A549 treated with Hydrocortisone at 1 μM for 4 hours (cell line): Measurements from ENCODE around the gene HSF4. TPM values are rescaled to one million over a fixed set of nuclear protein-coding genes. Genes with fewer than 3 reads are reported as not detected.

ENCODE experiments used
- total RNA-seq: library from RNA; stranded (reverse); fragments of 200-300 nt; extraction: Qiagen RNA extraction; gene quantifications from 5 replicates; pipeline ENCODE4 v1.2.3, GENCODE V29; 2022

The HSF4 gene, protein sequence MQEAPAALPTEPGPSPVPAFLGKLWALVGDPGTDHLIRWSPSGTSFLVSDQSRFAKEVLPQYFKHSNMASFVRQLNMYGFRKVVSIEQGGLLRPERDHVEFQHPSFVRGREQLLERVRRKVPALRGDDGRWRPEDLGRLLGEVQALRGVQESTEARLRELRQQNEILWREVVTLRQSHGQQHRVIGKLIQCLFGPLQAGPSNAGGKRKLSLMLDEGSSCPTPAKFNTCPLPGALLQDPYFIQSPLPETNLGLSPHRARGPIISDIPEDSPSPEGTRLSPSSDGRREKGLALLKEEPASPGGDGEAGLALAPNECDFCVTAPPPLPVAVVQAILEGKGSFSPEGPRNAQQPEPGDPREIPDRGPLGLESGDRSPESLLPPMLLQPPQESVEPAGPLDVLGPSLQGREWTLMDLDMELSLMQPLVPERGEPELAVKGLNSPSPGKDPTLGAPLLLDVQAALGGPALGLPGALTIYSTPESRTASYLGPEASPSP
- 13.1 to 17.8 TPM (median 14.8 TPM) in 5 replicates for total RNA-seq

DNA sequence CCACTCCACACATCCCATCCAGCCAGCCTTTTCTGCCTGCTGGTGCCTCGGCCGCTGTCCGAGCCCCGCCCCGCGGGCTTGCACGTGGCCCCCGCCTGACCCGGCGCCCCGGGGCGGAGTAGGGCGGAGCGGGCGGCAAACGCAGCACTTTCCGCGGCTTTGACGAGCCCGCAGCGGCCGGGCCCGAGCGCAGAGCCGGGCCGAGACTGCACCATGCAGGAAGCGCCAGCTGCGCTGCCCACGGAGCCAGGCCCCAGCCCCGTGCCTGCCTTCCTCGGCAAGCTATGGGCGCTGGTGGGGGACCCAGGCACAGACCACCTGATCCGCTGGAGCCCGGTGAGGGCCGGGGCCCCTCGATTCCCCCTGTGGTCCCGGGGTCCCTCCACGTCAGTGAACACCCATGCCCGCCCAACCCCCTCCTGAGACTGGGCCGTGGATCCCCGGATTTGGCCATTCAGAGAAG, at the start of gene HSF4:
HSF4 (plus strand) TSS at position 147 of the 463 bp plus-strand sequence; CDS start at position 214, 67 bp downstream.

DNA sequence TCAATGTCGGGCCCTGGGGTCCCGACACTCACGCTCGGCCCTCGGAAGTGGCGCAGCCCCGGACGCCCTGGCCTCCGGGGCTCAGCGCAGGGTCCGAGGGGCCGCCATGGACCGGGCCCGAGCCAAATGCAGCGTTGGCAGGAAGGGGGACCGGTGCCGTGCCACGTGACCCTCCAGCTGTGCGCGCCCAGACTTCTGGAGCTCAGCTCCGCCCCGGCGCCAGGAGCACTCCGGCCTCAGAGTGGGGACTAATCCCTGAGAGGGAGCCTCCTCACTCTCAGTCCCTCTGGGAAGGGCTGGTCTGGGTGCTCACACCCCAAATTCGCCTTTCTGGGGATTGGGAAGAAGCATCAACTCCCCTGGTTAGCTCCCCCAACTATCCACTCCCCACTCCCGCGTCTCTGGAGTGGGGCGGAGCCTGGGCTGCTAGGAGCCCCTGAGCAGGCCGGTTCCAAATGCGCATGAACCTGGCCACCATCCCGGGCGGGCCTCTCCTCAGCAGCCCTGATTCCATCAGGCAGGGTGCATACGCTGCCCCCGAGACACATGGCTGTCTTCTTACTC, 13.6 kb upstream of the HSF4 start, which contains the start of gene B3GNT9:
B3GNT9 (minus strand) TSS at position 166 of the 564 bp plus-strand sequence. CDS start 513 bp downstream, outside the sequence.

DNA sequence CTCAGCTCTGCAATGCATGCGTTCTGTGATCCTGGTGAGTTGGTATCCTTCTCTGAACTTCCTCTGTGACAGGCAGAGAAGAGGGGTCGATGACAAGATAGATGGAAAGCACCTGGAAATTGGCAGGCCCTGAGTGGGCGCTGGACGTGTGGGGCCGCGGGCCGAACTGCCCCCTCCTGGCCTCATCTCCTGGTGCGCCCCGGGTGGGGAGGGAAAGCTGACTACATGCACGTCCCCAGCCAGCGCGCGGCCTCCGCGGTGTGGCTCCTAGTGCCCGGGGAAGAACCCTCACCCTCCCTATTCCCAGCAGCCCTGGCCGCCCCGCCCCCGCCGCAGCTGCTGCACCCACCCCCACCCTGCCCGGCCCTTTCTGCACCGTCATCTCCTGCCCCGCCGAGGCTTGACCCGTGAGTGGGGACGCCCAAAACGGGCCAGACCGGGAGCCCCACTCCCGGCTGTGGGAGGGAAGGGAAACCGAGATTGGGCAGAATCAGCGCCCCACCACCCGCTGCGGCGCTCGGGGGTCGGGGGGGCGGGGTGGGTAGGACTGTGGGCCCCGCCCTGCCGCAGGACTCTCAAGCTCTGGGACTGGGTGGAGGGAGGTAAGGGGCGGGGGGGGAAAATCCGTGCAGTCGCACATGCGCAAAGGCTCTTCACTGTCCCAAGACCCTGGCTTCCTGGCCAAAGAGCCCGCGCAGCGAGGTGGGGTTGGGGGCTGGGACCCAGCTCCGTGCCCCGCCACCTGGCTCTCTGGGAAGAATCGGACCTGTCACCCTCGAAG, 5.8 kb downstream of the HSF4 start, which contains the start of gene NOL3:
NOL3 (plus strand) TSS at position 371 of the 781 bp plus-strand sequence.

DNA sequence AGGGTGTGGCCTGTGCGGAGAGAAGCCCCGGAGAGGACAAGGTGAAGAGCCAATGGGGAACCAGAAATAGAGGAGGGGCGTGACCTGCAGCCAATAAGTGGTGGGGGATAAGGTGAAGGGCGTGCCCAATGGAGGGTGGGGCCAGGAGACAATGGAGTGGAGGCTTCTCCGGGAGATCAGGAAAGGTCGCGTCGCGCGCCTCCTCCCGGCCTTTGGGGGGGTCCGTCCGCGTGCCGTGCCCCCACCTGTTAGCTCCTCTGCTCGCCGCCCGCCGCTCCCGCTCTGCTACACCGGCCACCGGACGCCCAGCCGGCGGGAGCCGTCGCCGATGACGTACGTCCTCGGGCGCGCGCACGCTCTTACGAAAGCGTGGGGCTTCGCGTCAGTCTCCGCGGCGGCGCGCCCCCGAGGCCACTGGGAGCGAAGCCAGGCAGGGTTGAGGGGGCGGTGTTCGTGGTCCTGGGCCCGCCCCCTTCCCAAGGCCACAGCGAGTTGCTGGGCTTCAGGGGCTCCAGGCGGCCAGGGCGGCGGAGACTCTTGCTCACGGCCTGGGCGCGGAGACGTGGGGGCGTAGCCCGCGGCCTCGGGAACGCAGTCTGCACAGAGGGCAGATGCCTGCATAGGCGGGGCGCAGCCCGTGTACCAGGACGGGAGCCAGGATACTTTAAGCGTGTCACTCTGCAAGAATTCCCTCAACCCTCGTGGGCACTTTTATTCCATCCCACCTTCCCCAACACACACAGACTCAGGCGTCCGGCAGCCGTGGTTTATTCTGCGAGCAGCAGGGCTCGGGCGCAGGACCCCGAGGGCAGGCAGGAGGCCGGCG, 19.3 kb downstream of the HSF4 start, which contains the start of gene MATCAP1:
MATCAP1 (minus strand) TSS at position 337 of the 826 bp plus-strand sequence. CDS start 3,353 bp downstream, outside the sequence.

DNA sequence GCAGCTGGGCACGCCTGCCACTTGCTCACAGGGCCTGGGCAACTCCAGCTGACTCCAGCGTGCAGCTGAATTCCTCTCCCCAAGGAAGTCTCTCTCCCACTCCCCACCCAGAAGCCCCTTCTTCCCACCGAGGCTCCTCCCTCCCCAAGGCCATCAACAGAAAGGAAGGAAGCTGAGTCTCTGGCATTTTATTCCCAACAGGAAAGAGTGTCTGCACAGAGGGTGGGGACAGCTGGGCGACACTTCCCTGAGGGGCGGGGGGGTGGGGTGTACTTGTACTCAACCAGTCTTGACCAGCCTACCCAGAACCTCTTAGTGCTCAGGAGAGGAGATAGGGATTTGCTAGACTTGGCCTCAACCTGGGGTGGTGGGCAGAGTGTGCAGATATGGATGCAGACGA, 25.5 kb downstream of the HSF4 start, which contains the start of gene EXOC3L1:
EXOC3L1 (minus strand) TSS at position 96 of the 400 bp plus-strand sequence. CDS start 460 bp downstream, outside the sequence.

DNA sequence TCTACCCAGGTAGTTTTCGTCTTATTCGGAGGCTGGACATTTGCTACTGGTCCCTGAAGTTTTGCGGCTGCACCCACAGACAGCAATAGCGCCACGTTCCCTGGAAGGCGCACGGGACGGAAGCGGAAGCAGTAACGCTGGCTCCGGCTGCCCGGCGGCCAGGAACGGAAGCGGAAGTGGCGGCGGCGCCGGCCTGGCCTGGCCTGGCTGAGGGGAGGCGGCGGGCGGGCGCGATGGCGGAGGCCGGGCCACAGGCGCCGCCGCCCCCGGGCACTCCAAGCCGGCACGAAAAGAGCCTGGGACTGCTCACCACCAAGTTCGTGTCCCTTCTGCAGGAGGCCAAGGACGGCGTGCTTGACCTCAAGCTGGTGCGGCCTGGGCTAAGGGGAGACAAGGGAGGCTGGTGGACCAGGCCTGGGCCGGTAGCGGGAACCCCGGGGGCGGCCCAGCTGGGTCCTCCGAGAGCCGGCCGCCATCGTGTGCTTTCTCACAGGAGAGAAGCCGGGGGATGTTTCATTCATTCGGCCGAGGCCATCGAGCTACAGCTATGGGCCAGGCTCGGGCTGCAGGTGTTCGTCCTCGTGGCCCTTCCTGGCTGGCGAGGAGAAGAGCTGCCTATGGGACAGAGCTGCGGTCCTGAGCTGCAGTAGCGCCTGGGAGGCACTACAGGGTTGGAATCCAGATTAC, 27.6 kb downstream of the HSF4 start, which contains the start of gene E2F4:
E2F4 (plus strand) TSS at position 161 of the 687 bp plus-strand sequence; CDS start at position 234, 73 bp downstream.

DNA sequence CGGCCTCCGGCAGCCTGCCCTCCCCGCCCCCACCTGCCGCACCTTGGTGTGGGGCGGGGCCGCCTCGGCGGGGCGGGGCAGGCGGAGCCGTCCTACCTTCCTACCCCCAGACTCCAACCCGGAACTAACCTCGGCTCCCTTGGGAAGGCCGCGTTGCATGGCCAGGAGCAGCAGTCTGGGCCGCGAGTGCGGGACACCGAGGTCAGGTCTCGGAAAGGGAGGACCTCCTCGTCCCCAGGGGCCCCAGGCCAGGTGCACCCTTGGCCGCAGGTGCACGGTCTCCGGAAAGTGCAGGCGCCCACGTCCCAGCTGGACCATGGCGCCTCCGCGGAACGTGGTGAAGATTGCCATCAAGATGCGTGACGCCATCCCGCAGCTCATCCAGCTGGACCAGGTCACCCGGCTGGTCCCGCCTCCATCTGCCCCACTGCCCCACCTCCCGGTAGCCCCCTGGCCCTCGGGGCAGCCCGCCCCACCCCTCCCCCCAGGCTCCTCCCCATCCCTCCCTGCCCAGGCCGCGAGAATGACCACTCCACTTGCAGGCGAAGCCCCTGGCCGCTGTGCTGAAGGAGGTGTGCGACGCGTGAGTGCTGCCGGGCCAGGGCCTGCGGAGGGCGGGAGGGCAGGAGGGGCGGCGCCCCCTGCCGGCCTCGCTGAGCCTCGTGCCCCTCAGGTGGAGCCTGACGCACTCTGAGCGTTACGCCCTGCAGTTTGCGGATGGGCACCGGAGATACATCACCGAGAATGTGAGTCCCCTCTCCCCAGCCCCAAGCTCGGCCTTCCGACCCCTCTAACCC, 34.7 kb downstream of the HSF4 start, which contains the start of gene ELMO3:
ELMO3 (plus strand) TSS at position 121 of the 797 bp plus-strand sequence; CDS start at position 317, 196 bp downstream.

Other genes with a start within 250 kb of the HSF4 start
- gene CDH16, start 245.9 kb upstream of the HSF4 start, total RNA-seq, result 5.9 to 7.4 TPM (median 6.6 TPM) in 5 replicates
- 39.6 to 64.4 TPM (median 54.9 TPM) in 5 replicates for gene RRAD, start 239.2 kb upstream of the HSF4 start, total RNA-seq
- gene CIAO2B, start 230.3 kb upstream of the HSF4 start, total RNA-seq, result 127 to 194 TPM (median 183 TPM) in 5 replicates
- 32.6 to 40.2 TPM (median 35.1 TPM) in 5 replicates for gene CES2, start 229.2 kb upstream of the HSF4 start, total RNA-seq
- 2.0 to 2.5 TPM (median 2.5 TPM) in 5 replicates for gene CES3, start 203.5 kb upstream of the HSF4 start, total RNA-seq
- gene CES4A, start 176.2 kb upstream of the HSF4 start, total RNA-seq, result 3.4 to 4.1 TPM (median 3.7 TPM) in 5 replicates
- gene CBFB, start 135.6 kb upstream of the HSF4 start, total RNA-seq, result 49.9 to 68.7 TPM (median 52.8 TPM) in 5 replicates
- 24.9 to 28.4 TPM (median 25.6 TPM) in 5 replicates for gene PHAF1, start 54.8 kb upstream of the HSF4 start, total RNA-seq
- 7.0 to 9.5 TPM (median 8.9 TPM) in 5 replicates for gene B3GNT9, start 13.7 kb upstream of the HSF4 start, total RNA-seq
- gene TRADD, start 4.8 kb upstream of the HSF4 start, total RNA-seq, result 15.1 to 22.9 TPM (median 21.6 TPM) in 5 replicates
- gene FBXL8, start 4.8 kb upstream of the HSF4 start, total RNA-seq, result 6.3 to 9.6 TPM (median 8.4 TPM) in 5 replicates
- 80.2 to 102 TPM (median 97.0 TPM) in 5 replicates for gene NOL3, start 5.8 kb downstream of the HSF4 start, total RNA-seq
- 5.5 to 9.0 TPM (median 6.2 TPM) in 5 replicates for gene MATCAP1, start 19.2 kb downstream of the HSF4 start, total RNA-seq
- gene EXOC3L1, start 25.4 kb downstream of the HSF4 start, total RNA-seq, result 0.06 to 0.25 TPM (median 0.17 TPM) in 5 replicates
- 92.3 to 103 TPM (median 99.1 TPM) in 5 replicates for gene E2F4, start 27.4 kb downstream of the HSF4 start, total RNA-seq
- gene ELMO3, start 34.4 kb downstream of the HSF4 start, total RNA-seq, result 0.76 to 1.3 TPM (median 1.2 TPM) in 5 replicates
- 84.1 to 104 TPM (median 91.8 TPM) in 5 replicates for gene TMEM208, start 62.4 kb downstream of the HSF4 start, total RNA-seq
- gene FHOD1, start 82.7 kb downstream of the HSF4 start, total RNA-seq, result 41.9 to 59.6 TPM (median 54.0 TPM) in 5 replicates
- 1.2 to 1.9 TPM (median 1.5 TPM) in 5 replicates for gene SLC9A5, start 84.2 kb downstream of the HSF4 start, total RNA-seq
- gene PLEKHG4, start 114.8 kb downstream of the HSF4 start, total RNA-seq, result 12.7 to 16.0 TPM (median 15.3 TPM) in 5 replicates
- 0.21 to 0.53 TPM (median 0.39 TPM) in 5 replicates for gene KCTD19, start 162.0 kb downstream of the HSF4 start, total RNA-seq
- 0.06 to 0.17 TPM in 2 of 5 replicates, not detected in the others for gene LRRC36, start 162.1 kb downstream of the HSF4 start, total RNA-seq
- gene TPPP3, start 228.8 kb downstream of the HSF4 start, total RNA-seq, result 9.5 to 13.9 TPM (median 13.7 TPM) in 5 replicates